Activated gamma-delta T cell (primary cell): Measurements from ENCODE around the gene NUP62.
"Not testable (repeated sequence)": the region's sequence is repeated elsewhere in the genome, so short reads cannot be mapped to it uniquely, and the experiment has no call there.

ENCODE experiments used
- DNase-seq: peaks from one replicate; lab custom pipeline; 2025; lab: John Stamatoyannopoulos, UW
- total RNA-seq, 2 donors: gene quantifications; one replicate each; lab custom pipeline; 2026; lab: John Stamatoyannopoulos, UW

The NUP62 gene
- 41.6 to 42.6 reads per million in 2 donors for total RNA-seq

GRCh38 chr19:49929121-49929610 lies at the start of gene NUP62, which contains the start of gene ATF5:
Gene NUP62, minus strand, starts transcription at chr19:49929504. Its CDS starts 19,697 bp downstream, at chr19:49909807.
Gene ATF5, plus strand, starts transcription at chr19:49929205. Its CDS starts 1,646 bp downstream, at chr19:49930851.
- DNase-seq, result peak; percentile 80

GRCh38 chr19:49978324-49978723 lies 49.0 kb upstream of the NUP62 start:
- DNase-seq, result no peak

GRCh38 chr19:49977881-49978280 lies 48.6 kb upstream of the NUP62 start:
- no peak for DNase-seq

GRCh38 chr19:49977076-49977475 lies 47.8 kb upstream of the NUP62 start:
- DNase-seq, result no peak

GRCh38 chr19:49976496-49976895 lies 47.2 kb upstream of the NUP62 start:
- no peak for DNase-seq

GRCh38 chr19:49975051-49975450 lies 45.7 kb upstream of the NUP62 start:
- DNase-seq, result no peak

- DNase-seq, result no peak
These were observed 44.7 kb upstream of the NUP62 start for GRCh38 chr19:49973987-49974386.

GRCh38 chr19:49972841-49973240 lies 43.5 kb upstream of the NUP62 start:
- DNase-seq, result no peak

GRCh38 chr19:49971991-49972411 lies 42.7 kb upstream of the NUP62 start:
- no peak for DNase-seq

- not testable (repeated sequence) for DNase-seq
These were observed 40.1 kb upstream of the NUP62 start for GRCh38 chr19:49969355-49969754.

GRCh38 chr19:49968279-49968922 lies 39.1 kb upstream of the NUP62 start:
- DNase-seq, result no peak

GRCh38 chr19:49960980-49961379 lies 31.7 kb upstream of the NUP62 start, which contains the start of gene SIGLEC11:
Gene SIGLEC11, minus strand, starts transcription at chr19:49961172. Its CDS starts 91 bp downstream, at chr19:49961081.
- not testable (repeated sequence) for DNase-seq

GRCh38 chr19:49959892-49960291 lies 30.6 kb upstream of the NUP62 start:
- DNase-seq, result not testable (repeated sequence)

- not testable (repeated sequence) for DNase-seq
These were observed 29.3 kb upstream of the NUP62 start for GRCh38 chr19:49958596-49958995.

GRCh38 chr19:49958144-49958543 lies 28.8 kb upstream of the NUP62 start:
- not testable (repeated sequence) for DNase-seq

GRCh38 chr19:49957262-49957915 lies 28.1 kb upstream of the NUP62 start:
- no peak for DNase-seq

- no peak for DNase-seq
These were observed 26.8 kb upstream of the NUP62 start for GRCh38 chr19:49956115-49956495.

GRCh38 chr19:49954933-49955332 lies 25.6 kb upstream of the NUP62 start:
- DNase-seq, result no peak

- DNase-seq, result no peak
These were observed 25.0 kb upstream of the NUP62 start for GRCh38 chr19:49954092-49954829.

GRCh38 chr19:49953416-49953815 lies 24.1 kb upstream of the NUP62 start:
- no peak for DNase-seq

- no peak for DNase-seq
These were observed 23.6 kb upstream of the NUP62 start for GRCh38 chr19:49952906-49953305.

- no peak for DNase-seq
These were observed 23.2 kb upstream of the NUP62 start for GRCh38 chr19:49952479-49952836.
